HepG2 (cell line): ENCODE data around the gene EPB41L4A. TPM values are rescaled to one million over a fixed set of nuclear protein-coding genes. Genes with fewer than 3 reads are reported as not detected.
A peak's percentile ranks its signal among the peaks of the same experiment; 100 is the strongest.
"Not testable (repeated sequence)": the region's sequence is repeated elsewhere in the genome, so short reads cannot be mapped to it uniquely, and the experiment has no call there.

ENCODE experiments used
- ATAC-seq: fragments of 200-7000 bp; cut with Tn5 transposase; 3 replicates; pipeline ENCODE4 v1.9.1; 2020; ENCODE audit warnings: mild to moderate bottlenecking, moderate library complexity
- BruUV-seq: library from RNA; stranded (reverse); fragments of 400-500 nt; replicated peaks from 2 replicates; lab custom pipeline; 2021; lab: Mats Ljungman, UMichigan
- CTCF ChIA-PET: fragments of 300-600 bp; formaldehyde crosslinking; extraction: SDS; loops from one replicate; lab custom pipeline; 2021; ENCODE audit warnings: low total read pairs, inconsistent platforms, low intra/inter-chr PET ratio; lab: Yijun Ruan, JAX
- POLR2A ChIA-PET: fragments of 350-600 bp; sonication (Branson Sonifier 250); formaldehyde crosslinking; loops from one replicate; lab custom pipeline; 2020; ENCODE audit warnings: antibody characterized with exemption, inconsistent platforms; lab: Yijun Ruan, JAX
- DNase-seq: peaks from one replicate; pipeline ENCODE4 v3.0.0-alpha.2; 2015; ENCODE audit warnings: low spot score
- FAIRE-seq: peaks from 3 replicates; lab custom pipeline; 2011; peaks lifted over from hg19 to GRCh38; lab: Jason Lieb, UNC
- H2AFZ ChIP-seq: one replicate; pipeline ENCODE4 v1.6.1; 2011; ENCODE audit warnings: low read length, inconsistent platforms
- H3K27ac ChIP-seq: fragments of 300-600 bp; 3 replicates; pipeline ENCODE4 v1.8.0; 2011; ENCODE audit warnings: mixed run types, mild to moderate bottlenecking, mixed read lengths, low read length, inconsistent platforms; ENCODE audit not compliant: insufficient read depth; ENCODE audit errors: extremely low read length
- H3K27me3 ChIP-seq, 2 experiments: fragments of 200-600 bp in 1 of 2; 2 replicates in 1 of 2; 3 replicates in 1 of 2; pipeline versions ENCODE4 v1.6.0 to v1.8.0; 2011; ENCODE audit warnings: low read length in 2 of 2, mild to moderate bottlenecking in 2 of 2, moderate library complexity in 2 of 2, inconsistent platforms in 1 of 2; ENCODE audit not compliant: insufficient read depth in 2 of 2, control insufficient read depth in 1 of 2
- H3K36me3 ChIP-seq, 2 experiments: fragments of 200-600 bp in 1 of 2; replicated peaks in 1 of 2; 2 replicates in 1 of 2; 3 replicates in 1 of 2; pipeline versions ENCODE4 v1.5.1 to v1.8.0; 2011; ENCODE audit warnings: low read length in 2 of 2, inconsistent platforms in 1 of 2; ENCODE audit not compliant: insufficient read depth in 2 of 2, control insufficient read depth in 1 of 2
- H3K4me1 ChIP-seq: 2 replicates; pipeline ENCODE4 v1.5.1; 2012; ENCODE audit warnings: low read length, inconsistent platforms; ENCODE audit not compliant: insufficient read depth
- H3K4me2 ChIP-seq: 2 replicates; pipeline ENCODE4 v1.6.0; 2011; ENCODE audit warnings: low read depth, low read length, inconsistent platforms
- H3K4me3 ChIP-seq, 3 experiments: fragments of 200-600 bp in 1 of 3; sonication (generic), shearing (Covaris generic) in 1 of 3; replicated peaks in 1 of 3; 2 replicates each; pipeline ENCODE4 v1.5.1; 2011 to 2016; ENCODE audit warnings: low read length in 3 of 3, inconsistent platforms in 2 of 3, low read depth in 2 of 3, mild to moderate bottlenecking in 2 of 3, control low read depth in 1 of 3, mixed read lengths in 1 of 3; ENCODE audit not compliant: insufficient read depth in 1 of 3
- H3K79me2 ChIP-seq: one replicate; pipeline ENCODE4 v1.6.1; 2011; ENCODE audit warnings: low read length, inconsistent platforms; ENCODE audit not compliant: insufficient read depth
- H3K9ac ChIP-seq: 2 replicates; pipeline ENCODE4 v1.6.0; 2011; ENCODE audit warnings: mild to moderate bottlenecking, low read depth, low read length, inconsistent platforms; ENCODE audit not compliant: insufficient read depth
- H3K9me3 ChIP-seq: 2 replicates; pipeline ENCODE4 v1.5.1; 2012; ENCODE audit warnings: mild to moderate bottlenecking, low read length
- H4K20me1 ChIP-seq: 2 replicates; pipeline ENCODE4 v1.6.0; 2011; ENCODE audit warnings: inconsistent platforms, mild to moderate bottlenecking, low read length, moderate library complexity; ENCODE audit not compliant: insufficient read depth
- CREB1 ChIP-seq, 2 experiments: fragments of 450-650 bp in 1 of 2; IDR thresholded peaks; 2 replicates each; pipeline ENCODE4 v1.6.1; 2016 to 2017; ENCODE audit warnings: control low read depth in 1 of 2, mild to moderate bottlenecking in 1 of 2, missing compliant biosample characterization in 1 of 2, missing genetic modification characterization in 1 of 2
- MAX ChIP-seq: IDR thresholded peaks from 2 replicates; pipeline ENCODE4 v1.6.1; 2012; ENCODE audit warnings: inconsistent platforms
- ZNF318 ChIP-seq: sonication (generic); formaldehyde crosslinking; IDR thresholded peaks from 2 replicates; pipeline ENCODE4 v1.4.0; 2020; ENCODE audit warnings: mild to moderate bottlenecking, missing genetic modification reagents
- ZNF792 ChIP-seq: IDR thresholded peaks from 2 replicates; pipeline ENCODE4 v1.6.1; 2016
- WGBS: methylation state at CpG from one replicate; pipeline ENCODE4 v1.1.6; 2017; ENCODE audit warnings: low lambda C conversion rate; 5-methylcytosine and 5-hydroxymethylcytosine counted together
- in situ Hi-C: cut with HindIII; loops from 2 replicates; pipeline ENCODE4 v1.10.0; 2017; ENCODE audit warnings: low pct_unique_long_range_greater_than_20kb; ENCODE audit not compliant: extremely low pct_ligation_motif_present
- intact Hi-C: fragments of 100-400 bp; cut with micrococcal nuclease; formaldehyde crosslinking; loops from one replicate; pipeline ENCODE4 v1.10.0; 2022; ENCODE audit not compliant: unreplicated experiment
- polyA plus RNA-seq, 8 experiments: library from polyadenylated mRNA; depleted of rRNA in 3 of 8; stranded (reverse) in 7 of 8; unstranded in 1 of 8; fragments of >200 nt; fragmentation: Illumina TruSeq in 4 of 8; extraction: Trizol in 4 of 8; gene quantifications; 2 replicates each; pipeline versions ENCODE4 v1.2.1 to v1.2.3, GENCODE V29; 2011 to 2016; ENCODE audit warnings: low read depth in 4 of 8, missing spikeins in 1 of 8, mixed read lengths in 1 of 8; ENCODE audit not compliant: insufficient read depth in 1 of 8
- total RNA-seq, 5 experiments: library from RNA; depleted of rRNA; stranded (reverse); fragments of >200 nt; fragmentation: Illumina TruSeq; extraction: Trizol; gene quantifications; 2 replicates each; pipeline ENCODE4 v1.2.3, GENCODE V29; 2016; ENCODE audit warnings: low read depth in 1 of 5

EPB41L4A gene
- total and polyA plus RNA-seq, 2 of the 13 experiments (the other 11 are each of a cell fraction or from before 2014, with no cell fraction given): 0.07 TPM; not detected in 1

GRCh38 chr5:112227911-112228631 lies 191.0 kb downstream of the EPB41L4A start (continued):
- TF ChIP-seq ZNF318 (CRISPR knock-in tag): no peak
- no peak for TF ChIP-seq MAX
- TF ChIP-seq, all 625 proteins: peak for 0

- 41% methylated on average over 3 of the region's 3 CpGs for WGBS
- Histone ChIP-seq H3K4me1 (no peaks in the 10 kb centered on the region), H3K4me3 (no peak overlapping the region), H3K27me3 (no peaks in the 10 kb centered on the region), H3K27ac (no peak overlapping the region), H3K9me3 (no peaks in the 10 kb centered on the region), H4K20me1 (no peaks in the 10 kb centered on the region), H3K4me2 (no peak overlapping the region), H2AFZ (no peak overlapping the region), H3K9ac (no peak overlapping the region), H3K79me2 (no peaks in the 10 kb centered on the region), H3K36me3 (no peaks in the 10 kb centered on the region)
- no TSS peak for BruUV-seq
- FAIRE-seq: no peak
- in situ Hi-C loops: no loop called here
- no peak for DNase-seq
- intact Hi-C loops: no loop called here
- no peak for ATAC-seq
- TF ChIP-seq CREB1 (IDR thresholded peaks at IDR 0.05) (peak; percentile 39; the same call in 1 of the 2 replicates), CREB1 (CRISPR knock-in tag; IDR thresholded peaks at IDR 0.05) (no peak), ZNF792 (CRISPR knock-in tag) (no peak)
- ChIA-PET POLR2A (no interaction called here), CTCF (no interaction called here)
These were observed 192.9 kb downstream of the EPB41L4A start for GRCh38 chr5:112226215-112226614.

- not testable (repeated sequence) for H3K4me3 ChIP-seq, FAIRE-seq
These were observed 196.1 kb downstream of the EPB41L4A start for GRCh38 chr5:112222997-112223396.

More at GRCh38 chr5:112222997-112223396, 196.1 kb downstream of the EPB41L4A start:
- H4K20me1 ChIP-seq, H2AFZ ChIP-seq, in situ Hi-C loops, H3K27ac ChIP-seq, H3K4me2 ChIP-seq, H3K9me3 ChIP-seq, ATAC-seq, H3K79me2 ChIP-seq, DNase-seq, H3K36me3 ChIP-seq, H3K9ac ChIP-seq, POLR2A ChIA-PET, BruUV-seq, intact Hi-C loops, CTCF ChIA-PET, H3K4me1 ChIP-seq, H3K27me3 ChIP-seq: not testable (repeated sequence)
- WGBS: 1% methylated on average over 7 of the region's 7 CpGs
